ENCODE data around the gene DAPK2. TPM values are rescaled to one million over a fixed set of nuclear protein-coding genes. Genes with fewer than 3 reads are reported as not detected.

DAPK2 gene
- polyA plus RNA-seq, 2 of the 4 experiments (the other 2 are of a cell fraction), result 3.1 to 4.8 TPM

- TF ChIP-seq ELK1 (IDR thresholded peaks at IDR 0.05; ENCODE audit: low read depth, low read length), result no peak
- TF ChIP-seq ZNF302 (CRISPR knock-in tag; IDR thresholded peaks at IDR 0.05), result no peak
- TF ChIP-seq EHMT2 (IDR thresholded peaks at IDR 0.05; ENCODE audit: low read depth), result no peak
- no peak for TF ChIP-seq RARB (CRISPR knock-in tag; IDR thresholded peaks at IDR 0.05)
- no peak for TF ChIP-seq FOXS1 (CRISPR knock-in tag; IDR thresholded peaks at IDR 0.05)
- TF ChIP-seq CBX2 (IDR thresholded peaks at IDR 0.05; ENCODE audit: borderline replicate concordance, low read depth), result no peak
- TF ChIP-seq NR3C1 (IDR thresholded peaks at IDR 0.05), result no peak
- no peak for TF ChIP-seq HEYL (CRISPR knock-in tag; IDR thresholded peaks at IDR 0.05)
- TF ChIP-seq JUNB (IDR thresholded peaks at IDR 0.05), result no peak
These were observed 140.6 kb downstream of the DAPK2 start (continued) for GRCh38 chr15:63905558-63906265.

- H3K4me3 ChIP-seq, result no peak overlapping the region
- FAIRE-seq (no peak), ATAC-seq (no peak; a peak in 1 of 6 replicates), DNase-seq (ENCODE audit: low read depth in 1 of 2, low spot score in 1 of 2) (no peak)
- H3K4me2 ChIP-seq, result no peak overlapping the region
- TF ChIP-seq MAX (IDR thresholded peaks at IDR 0.05) (no peak), JUN (IDR thresholded peaks at IDR 0.05) (no peak), JUNB (IDR thresholded peaks at IDR 0.05) (no peak), RFX5 (IDR thresholded peaks at IDR 0.05) (no peak), CEBPB (IDR thresholded peaks at IDR 0.05) (no peak), RNF2 (IDR thresholded peaks at IDR 0.05; ENCODE audit: borderline replicate concordance, low read depth) (no peak), NPAS2 (CRISPR knock-in tag; IDR thresholded peaks at IDR 0.05; ENCODE audit: borderline replicate concordance) (no peak), RCOR1 (IDR thresholded peaks at IDR 0.05; ENCODE audit: low read depth, low read length) (no peak), RARB (CRISPR knock-in tag; IDR thresholded peaks at IDR 0.05) (no peak), REST (IDR thresholded peaks at IDR 0.05) (no peak), TFCP2L1 (CRISPR knock-in tag; IDR thresholded peaks at IDR 0.05) (no peak), ZSCAN20 (CRISPR knock-in tag; IDR thresholded peaks at IDR 0.05) (no peak), NR3C1 (IDR thresholded peaks at IDR 0.05) (no peak), CTCF (IDR thresholded peaks at IDR 0.05) (no peak)
- peaks cover 13% of the 10 kb centered on the region; the same call in 2 of the 3 replicates for H3K4me1 ChIP-seq
- 81% methylated on average over 7 of the region's 7 CpGs for WGBS (ENCODE audit: missing lambda C conversion rate)
- no peaks in the 10 kb centered on the region for H3K9me3 ChIP-seq
- H3K27ac ChIP-seq, result no peak overlapping the region
- CTCF ChIA-PET, result interaction anchor here (0.9 to 6.3 kb wide), 7 partner anchors 9 to 172 kb away, joined by 3 to 45 read pairs (median 4); no protein-coding TSS in a partner anchor
- POLR2A ChIA-PET, result no interaction called here
These were observed 141.2 kb downstream of the DAPK2 start for GRCh38 chr15:63905131-63905530.

Data from A549 (cell line).